Activated naive CD8-positive, alpha-beta T cell treated with anti-CD3 and anti-CD28 coated beads, Interleukin-2, amount 10 ng/mL, durations not matched to agents 7 days and 5 days (primary cell): Measurements from ENCODE around the gene RCOR1. TPM values are rescaled to one million over a fixed set of nuclear protein-coding genes. Genes with fewer than 3 reads are reported as not detected.

ENCODE experiments used
- ATAC-seq: fragments of 150-1000 bp; cut with Tn5 transposase; one replicate; pipeline ENCODE4 v1.10.0; 2021; ENCODE audit warnings: low read depth, moderate library complexity
- POLR2A ChIA-PET: fragments of 350-600 bp; sonication (Branson Sonifier 250); formaldehyde crosslinking; loops from one replicate; lab custom pipeline; 2021; ENCODE audit warnings: antibody characterized with exemption; lab: Charles Lee
- DNase-seq: peaks from one replicate; pipeline ENCODE4 v3.0.0; 2021
- H3K27ac Mint-ChIP-seq: one replicate; pipeline ENCODE4 v1.8.0; 2022; ENCODE audit warnings: mild to moderate bottlenecking, mixed read lengths
- H3K27me3 Mint-ChIP-seq: one replicate; pipeline ENCODE4 v1.8.0; 2022; ENCODE audit warnings: mild to moderate bottlenecking, moderate library complexity, mixed read lengths
- H3K36me3 Mint-ChIP-seq: one replicate; pipeline ENCODE4 v1.8.0; 2021; ENCODE audit warnings: mild to moderate bottlenecking, mixed read lengths
- H3K4me1 Mint-ChIP-seq: one replicate; pipeline ENCODE4 v1.8.0; 2021; ENCODE audit warnings: mixed read lengths
- H3K4me3 Mint-ChIP-seq: one replicate; pipeline ENCODE4 v1.8.0; 2022; ENCODE audit warnings: mild to moderate bottlenecking, moderate library complexity, mixed read lengths
- H3K9me3 Mint-ChIP-seq: one replicate; pipeline ENCODE4 v1.8.0; 2021; ENCODE audit warnings: mixed read lengths
- total RNA-seq, 2 experiments: library from RNA; stranded (reverse); gene quantifications; one replicate each; pipeline ENCODE4 v1.2.3, GENCODE V29; 2021

Gene RCOR1
- total RNA-seq, 2 experiments from 2014 or later: 21.7 to 24.3 TPM

- DNase-seq (no peak), ATAC-seq (no peak)
- H3K27ac Mint-ChIP-seq: no peak overlapping the region
- H3K4me3 Mint-ChIP-seq: no peak overlapping the region
- peaks cover 13% of the 10 kb centered on the region for H3K36me3 Mint-ChIP-seq
- H3K27me3 Mint-ChIP-seq: no peaks in the 10 kb centered on the region
- no peaks in the 10 kb centered on the region for H3K9me3 Mint-ChIP-seq
- POLR2A ChIA-PET: no interaction called here
- no peaks in the 10 kb centered on the region for H3K4me1 Mint-ChIP-seq
Measured at GRCh38 chr14:102666635-102667034, 74.2 kb downstream of the RCOR1 start.

- Mint-ChIP-seq H3K4me3 (no peak overlapping the region), H3K27me3 (no peaks in the 10 kb centered on the region), H3K27ac (no peak overlapping the region), H3K9me3 (no peaks in the 10 kb centered on the region), H3K4me1 (no peaks in the 10 kb centered on the region), H3K36me3 (peaks cover 17% of the 10 kb centered on the region)
- ATAC-seq: no peak
- POLR2A ChIA-PET: no interaction called here
- no peak for DNase-seq
Measured at GRCh38 chr14:102667703-102668102, 75.3 kb downstream of the RCOR1 start.

GRCh38 chr14:102668291-102668873 is 75.9 kb downstream of the RCOR1 start:
- no peak overlapping the region for H3K27ac Mint-ChIP-seq
- peaks cover 17% of the 10 kb centered on the region for H3K36me3 Mint-ChIP-seq
- H3K4me1 Mint-ChIP-seq: no peaks in the 10 kb centered on the region
- H3K9me3 Mint-ChIP-seq: no peaks in the 10 kb centered on the region
- H3K4me3 Mint-ChIP-seq: no peak overlapping the region
- H3K27me3 Mint-ChIP-seq: no peaks in the 10 kb centered on the region
- ATAC-seq (no peak), DNase-seq (no peak)
- POLR2A ChIA-PET: no interaction called here

- POLR2A ChIA-PET: no interaction called here
- Mint-ChIP-seq H3K36me3 (peaks cover 16% of the 10 kb centered on the region), H3K27ac (no peak overlapping the region), H3K4me1 (peaks cover 1% of the 10 kb centered on the region), H3K27me3 (no peaks in the 10 kb centered on the region), H3K9me3 (peaks cover 1% of the 10 kb centered on the region), H3K4me3 (no peak overlapping the region)
- ATAC-seq (no peak), DNase-seq (no peak)
Measured at GRCh38 chr14:102671410-102671809, 79.0 kb downstream of the RCOR1 start.

GRCh38 chr14:102672410-102672960 is 80.0 kb downstream of the RCOR1 start:
- ATAC-seq: no peak
- no peak overlapping the region for H3K4me3 Mint-ChIP-seq
- H3K36me3 Mint-ChIP-seq: peaks cover 16% of the 10 kb centered on the region
- no peaks in the 10 kb centered on the region for H3K27me3 Mint-ChIP-seq
- DNase-seq: no peak
- peaks cover 1% of the 10 kb centered on the region for H3K4me1 Mint-ChIP-seq
- POLR2A ChIA-PET: no interaction called here
- H3K9me3 Mint-ChIP-seq: peaks cover 1% of the 10 kb centered on the region
- no peak overlapping the region for H3K27ac Mint-ChIP-seq

GRCh38 chr14:102675396-102675795 is 82.9 kb downstream of the RCOR1 start:
- peaks cover 1% of the 10 kb centered on the region for H3K4me1 Mint-ChIP-seq
- H3K36me3 Mint-ChIP-seq: peaks cover 16% of the 10 kb centered on the region
- ATAC-seq (no peak), DNase-seq (no peak)
- H3K4me3 Mint-ChIP-seq: no peak overlapping the region
- no peak overlapping the region for H3K27ac Mint-ChIP-seq
- H3K27me3 Mint-ChIP-seq: no peaks in the 10 kb centered on the region
- POLR2A ChIA-PET: no interaction called here
- H3K9me3 Mint-ChIP-seq: peaks cover 1% of the 10 kb centered on the region

GRCh38 chr14:102678394-102678793 is 85.9 kb downstream of the RCOR1 start:
- DNase-seq: no peak
- no peak overlapping the region for H3K4me3 Mint-ChIP-seq
- POLR2A ChIA-PET: no interaction called here
- H3K36me3 Mint-ChIP-seq: peaks cover 7% of the 10 kb centered on the region
- no peaks in the 10 kb centered on the region for H3K27me3 Mint-ChIP-seq
- ATAC-seq: no peak
- peaks cover 1% of the 10 kb centered on the region for H3K9me3 Mint-ChIP-seq
- H3K27ac Mint-ChIP-seq: no peak overlapping the region
- H3K4me1 Mint-ChIP-seq: peaks cover 1% of the 10 kb centered on the region

- no peak overlapping the region for H3K27ac Mint-ChIP-seq
- POLR2A ChIA-PET: no interaction called here
- H3K4me3 Mint-ChIP-seq: no peak overlapping the region
- peaks cover 4% of the 10 kb centered on the region for H3K4me1 Mint-ChIP-seq
- no peaks in the 10 kb centered on the region for H3K27me3 Mint-ChIP-seq
- DNase-seq: no peak
- ATAC-seq: no peak
- H3K36me3 Mint-ChIP-seq: peaks cover 9% of the 10 kb centered on the region
- H3K9me3 Mint-ChIP-seq: no peaks in the 10 kb centered on the region
Measured at GRCh38 chr14:102683399-102684297, 91.2 kb downstream of the RCOR1 start.

DNA sequence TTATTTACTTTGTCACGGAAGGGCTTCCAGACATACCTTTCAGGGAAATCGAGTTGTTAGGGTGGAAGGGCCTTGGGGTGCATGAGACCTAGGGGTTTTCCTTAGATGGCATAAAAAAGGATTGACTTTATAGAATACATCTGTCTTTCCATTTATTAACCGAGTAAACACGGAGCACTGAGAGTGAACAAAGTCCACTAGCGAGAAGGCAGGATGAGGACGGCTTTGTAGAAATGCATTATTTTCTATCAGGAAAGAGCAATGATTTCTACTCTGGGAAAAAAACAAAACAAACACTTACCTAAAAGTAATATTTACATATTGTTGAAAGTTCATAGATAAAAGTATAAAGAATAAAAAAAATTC is 91.8 kb downstream of the RCOR1 start:
- H3K4me1 Mint-ChIP-seq: peaks cover 6% of the 10 kb centered on the region
- H3K36me3 Mint-ChIP-seq: peaks cover 9% of the 10 kb centered on the region
- POLR2A ChIA-PET: no interaction called here
- ATAC-seq: no peak
- no peak overlapping the region for H3K4me3 Mint-ChIP-seq
- H3K27ac Mint-ChIP-seq: no peak overlapping the region
- no peaks in the 10 kb centered on the region for H3K27me3 Mint-ChIP-seq
- no peaks in the 10 kb centered on the region for H3K9me3 Mint-ChIP-seq
- DNase-seq: no peak

DNA sequence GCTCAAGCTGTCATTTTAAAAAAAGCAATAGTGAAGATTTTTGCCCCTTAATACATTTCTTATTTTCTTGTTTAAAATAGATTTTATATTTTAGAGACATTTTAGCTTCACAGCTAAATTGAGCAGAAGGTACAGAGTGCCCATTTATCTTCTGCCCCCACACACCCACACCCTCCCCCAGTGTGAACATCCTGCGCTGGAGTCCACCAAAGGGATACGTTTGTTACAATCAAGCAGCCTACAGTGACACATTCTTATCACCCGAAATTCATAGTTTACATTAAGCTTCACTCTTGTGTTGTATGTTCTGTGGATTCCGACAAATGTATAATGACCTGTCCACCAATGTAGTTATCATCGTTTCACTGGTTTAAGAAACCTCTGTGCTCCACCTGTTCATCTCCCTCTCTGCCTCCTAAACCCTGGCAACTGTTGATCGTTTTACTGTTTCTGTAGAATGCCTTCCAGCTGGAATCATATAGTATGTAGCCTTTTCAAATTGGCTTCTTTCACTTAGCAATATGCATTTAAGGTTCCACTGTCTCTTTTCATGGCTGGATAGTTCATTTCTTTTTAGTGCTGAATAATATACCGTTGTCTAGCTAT is 93.8 kb downstream of the RCOR1 start:
- no peak for DNase-seq
- no peaks in the 10 kb centered on the region for H3K9me3 Mint-ChIP-seq
- H3K4me1 Mint-ChIP-seq: peaks cover 11% of the 10 kb centered on the region
- no peaks in the 10 kb centered on the region for H3K27me3 Mint-ChIP-seq
- POLR2A ChIA-PET: no interaction called here
- H3K4me3 Mint-ChIP-seq: no peak overlapping the region
- H3K36me3 Mint-ChIP-seq: peaks cover 9% of the 10 kb centered on the region
- no peak for ATAC-seq
- no peak overlapping the region for H3K27ac Mint-ChIP-seq

DNA sequence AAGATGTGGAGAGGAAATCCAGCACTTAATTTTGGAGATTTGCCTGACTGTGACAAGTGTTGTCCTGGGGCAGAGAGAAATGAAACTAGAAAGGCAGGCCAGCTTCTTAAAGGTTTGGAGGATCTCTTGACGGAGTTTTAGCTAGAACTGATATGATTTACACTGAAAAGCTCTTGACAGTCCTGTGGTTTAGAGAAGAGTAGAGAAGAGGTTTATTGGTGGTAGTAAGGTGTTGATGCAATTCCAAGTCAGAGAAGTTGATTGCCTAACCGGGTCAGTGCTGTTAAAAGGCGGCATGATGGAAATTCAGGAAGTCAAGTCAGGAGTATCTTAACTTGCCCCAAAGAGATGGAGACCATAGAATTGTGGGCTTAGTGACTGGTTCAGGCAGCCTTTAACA is 95.8 kb downstream of the RCOR1 start:
- Mint-ChIP-seq H3K4me1 (peaks cover 11% of the 10 kb centered on the region), H3K4me3 (no peak overlapping the region)

GRCh38 chr14:102690509-102691286 is 98.2 kb downstream of the RCOR1 start:
- no peak overlapping the region for H3K27ac Mint-ChIP-seq
- ATAC-seq: no peak
- POLR2A ChIA-PET: interaction anchor here (0.7 kb wide), 1 partner anchor 645 kb away, joined by 3 read pairs; no protein-coding TSS in a partner anchor
- H3K9me3 Mint-ChIP-seq: no peaks in the 10 kb centered on the region
- H3K4me1 Mint-ChIP-seq: peaks cover 17% of the 10 kb centered on the region
- H3K27me3 Mint-ChIP-seq: no peaks in the 10 kb centered on the region
- H3K4me3 Mint-ChIP-seq: no peak overlapping the region
- no peak for DNase-seq
- peaks cover 2% of the 10 kb centered on the region for H3K36me3 Mint-ChIP-seq

More for the DNA sequence above, 95.8 kb downstream of the RCOR1 start:
- H3K27ac Mint-ChIP-seq: no peak overlapping the region
- no peak for ATAC-seq
- POLR2A ChIA-PET: interaction anchor here (0.5 kb wide), 1 partner anchor 166 kb away, joined by 6 read pairs; no protein-coding TSS in a partner anchor
- H3K27me3 Mint-ChIP-seq: no peaks in the 10 kb centered on the region
- no peak for DNase-seq
- H3K36me3 Mint-ChIP-seq: peaks cover 9% of the 10 kb centered on the region
- no peaks in the 10 kb centered on the region for H3K9me3 Mint-ChIP-seq

- H3K9me3 Mint-ChIP-seq: no peaks in the 10 kb centered on the region
- no peak for ATAC-seq
- DNase-seq: no peak
- POLR2A ChIA-PET: no interaction called here
- H3K27ac Mint-ChIP-seq: no peak overlapping the region
- H3K36me3 Mint-ChIP-seq: no peaks in the 10 kb centered on the region
- no peaks in the 10 kb centered on the region for H3K27me3 Mint-ChIP-seq
- no peak overlapping the region for H3K4me3 Mint-ChIP-seq
- H3K4me1 Mint-ChIP-seq: peaks cover 17% of the 10 kb centered on the region
Measured at GRCh38 chr14:102691763-102692162, 99.3 kb downstream of the RCOR1 start.
